WTC11 (cell line): Measurements from ENCODE around the gene CTIF.

Source experiments
- CREB1 ChIP-seq: sonication (generic); formaldehyde crosslinking; IDR thresholded peaks from 2 replicates; pipeline ENCODE4 v1.8.0; 2023; ENCODE audit warnings: mild to moderate bottlenecking, missing genetic modification reagents
- ESRRA ChIP-seq: sonication (generic); formaldehyde crosslinking; IDR thresholded peaks from 2 replicates; pipeline ENCODE4 v1.8.1; 2022; ENCODE audit warnings: mild to moderate bottlenecking, missing genetic modification reagents, borderline replicate concordance
- NFYB ChIP-seq: sonication (generic); formaldehyde crosslinking; conservative IDR thresholded peaks from 2 replicates; pipeline ENCODE4 v1.8.0; 2022; ENCODE audit warnings: low read depth, missing genetic modification reagents
- NR3C1 ChIP-seq: sonication (generic); formaldehyde crosslinking; conservative IDR thresholded peaks from 2 replicates; pipeline ENCODE4 v1.8.1; 2023; ENCODE audit warnings: low read depth, mild to moderate bottlenecking, missing genetic modification reagents
- PRRX2 ChIP-seq: fragments of 250-450 bp; sonication (Bioruptor Pico); IDR thresholded peaks from 2 replicates; pipeline ENCODE4 v1.8.0; 2021; ENCODE audit warnings: mild to moderate bottlenecking
- SP1 ChIP-seq: sonication (generic); formaldehyde crosslinking; conservative IDR thresholded peaks from 2 replicates; pipeline ENCODE4 v1.8.1; 2022; ENCODE audit warnings: missing genetic modification reagents
- TCF7 ChIP-seq: sonication (generic); formaldehyde crosslinking; IDR thresholded peaks from 2 replicates; pipeline ENCODE4 v1.8.0; 2022; ENCODE audit warnings: mild to moderate bottlenecking, low read depth, missing genetic modification reagents, moderate library complexity
- TEAD4 ChIP-seq: sonication (generic); formaldehyde crosslinking; IDR thresholded peaks from 2 replicates; pipeline ENCODE4 v1.8.0; 2022; ENCODE audit warnings: mild to moderate bottlenecking, missing genetic modification reagents
- TF ChIP-seq, protein P1 (sequence below): fragments of 200-600 bp; IDR thresholded peaks from 2 replicates; pipeline ENCODE4 v1.8.0; 2022; ENCODE audit warnings: antibody characterized with exemption
- TF ChIP-seq, protein P2 (sequence below): sonication (generic); formaldehyde crosslinking; IDR thresholded peaks from 2 replicates; pipeline ENCODE4 v1.8.0; 2022; ENCODE audit warnings: mild to moderate bottlenecking, missing genetic modification reagents
- TF ChIP-seq, protein P3 (sequence below): sonication (generic); formaldehyde crosslinking; IDR thresholded peaks from 2 replicates; pipeline ENCODE4 v1.8.1; 2023; ENCODE audit warnings: mild to moderate bottlenecking, missing genetic modification reagents
- TF ChIP-seq, protein P4 (sequence below): sonication (generic); formaldehyde crosslinking; IDR thresholded peaks from 2 replicates; pipeline ENCODE4 v1.8.0; 2023; ENCODE audit warnings: missing genetic modification reagents
- TF ChIP-seq, protein P5 (sequence below): sonication (generic); formaldehyde crosslinking; IDR thresholded peaks from 2 replicates; pipeline ENCODE4 v1.8.1; 2023; ENCODE audit warnings: mild to moderate bottlenecking, missing genetic modification reagents, moderate library complexity

DNA sequence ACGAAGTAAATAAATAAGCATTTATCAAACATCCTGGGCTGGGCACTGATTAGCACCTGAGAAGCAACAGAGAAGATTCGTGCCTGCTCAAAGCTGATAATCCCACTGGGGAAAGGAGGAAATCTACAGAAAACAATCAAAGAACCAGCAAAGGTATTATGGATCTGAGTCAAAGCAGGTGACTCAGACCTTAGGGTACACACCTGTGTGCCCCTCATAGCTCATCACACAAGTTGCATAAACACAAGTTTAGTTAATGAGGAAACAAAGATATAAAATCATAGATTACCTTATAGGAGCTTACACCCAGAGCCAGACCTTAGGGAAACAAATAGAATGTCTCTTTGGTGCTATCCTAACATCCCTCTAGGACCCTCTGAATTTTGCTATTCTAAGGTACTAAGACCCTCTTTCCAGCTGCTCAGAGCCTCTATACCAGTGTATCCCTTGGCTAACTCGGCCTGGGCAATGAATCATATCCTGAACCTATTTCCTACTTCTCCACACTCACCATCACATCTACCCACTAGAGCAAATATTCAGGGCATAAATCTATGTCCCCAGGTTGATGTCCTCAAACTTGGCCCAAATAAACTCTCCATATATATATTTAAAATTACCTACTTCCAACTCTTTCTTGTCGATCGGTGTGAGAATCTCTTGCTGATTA is 19.3 kb upstream of the CTIF start:
- TF ChIP-seq ESRRA (CRISPR knock-in tag) (no peak), TEAD4 (CRISPR knock-in tag) (no peak), TCF7 (CRISPR knock-in tag) (no peak), SP1 (CRISPR knock-in tag) (no peak), NR3C1 (CRISPR knock-in tag) (no peak), CREB1 (CRISPR knock-in tag) (no peak), NFYB (CRISPR knock-in tag) (no peak), PRRX2 (no peak)
- TF ChIP-seq, protein P1, sequence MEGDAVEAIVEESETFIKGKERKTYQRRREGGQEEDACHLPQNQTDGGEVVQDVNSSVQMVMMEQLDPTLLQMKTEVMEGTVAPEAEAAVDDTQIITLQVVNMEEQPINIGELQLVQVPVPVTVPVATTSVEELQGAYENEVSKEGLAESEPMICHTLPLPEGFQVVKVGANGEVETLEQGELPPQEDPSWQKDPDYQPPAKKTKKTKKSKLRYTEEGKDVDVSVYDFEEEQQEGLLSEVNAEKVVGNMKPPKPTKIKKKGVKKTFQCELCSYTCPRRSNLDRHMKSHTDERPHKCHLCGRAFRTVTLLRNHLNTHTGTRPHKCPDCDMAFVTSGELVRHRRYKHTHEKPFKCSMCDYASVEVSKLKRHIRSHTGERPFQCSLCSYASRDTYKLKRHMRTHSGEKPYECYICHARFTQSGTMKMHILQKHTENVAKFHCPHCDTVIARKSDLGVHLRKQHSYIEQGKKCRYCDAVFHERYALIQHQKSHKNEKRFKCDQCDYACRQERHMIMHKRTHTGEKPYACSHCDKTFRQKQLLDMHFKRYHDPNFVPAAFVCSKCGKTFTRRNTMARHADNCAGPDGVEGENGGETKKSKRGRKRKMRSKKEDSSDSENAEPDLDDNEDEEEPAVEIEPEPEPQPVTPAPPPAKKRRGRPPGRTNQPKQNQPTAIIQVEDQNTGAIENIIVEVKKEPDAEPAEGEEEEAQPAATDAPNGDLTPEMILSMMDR = no peak
- TF ChIP-seq, protein P2, sequence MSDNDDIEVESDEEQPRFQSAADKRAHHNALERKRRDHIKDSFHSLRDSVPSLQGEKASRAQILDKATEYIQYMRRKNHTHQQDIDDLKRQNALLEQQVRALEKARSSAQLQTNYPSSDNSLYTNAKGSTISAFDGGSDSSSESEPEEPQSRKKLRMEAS (CRISPR knock-in tag) = no peak
- TF ChIP-seq, protein P3, sequence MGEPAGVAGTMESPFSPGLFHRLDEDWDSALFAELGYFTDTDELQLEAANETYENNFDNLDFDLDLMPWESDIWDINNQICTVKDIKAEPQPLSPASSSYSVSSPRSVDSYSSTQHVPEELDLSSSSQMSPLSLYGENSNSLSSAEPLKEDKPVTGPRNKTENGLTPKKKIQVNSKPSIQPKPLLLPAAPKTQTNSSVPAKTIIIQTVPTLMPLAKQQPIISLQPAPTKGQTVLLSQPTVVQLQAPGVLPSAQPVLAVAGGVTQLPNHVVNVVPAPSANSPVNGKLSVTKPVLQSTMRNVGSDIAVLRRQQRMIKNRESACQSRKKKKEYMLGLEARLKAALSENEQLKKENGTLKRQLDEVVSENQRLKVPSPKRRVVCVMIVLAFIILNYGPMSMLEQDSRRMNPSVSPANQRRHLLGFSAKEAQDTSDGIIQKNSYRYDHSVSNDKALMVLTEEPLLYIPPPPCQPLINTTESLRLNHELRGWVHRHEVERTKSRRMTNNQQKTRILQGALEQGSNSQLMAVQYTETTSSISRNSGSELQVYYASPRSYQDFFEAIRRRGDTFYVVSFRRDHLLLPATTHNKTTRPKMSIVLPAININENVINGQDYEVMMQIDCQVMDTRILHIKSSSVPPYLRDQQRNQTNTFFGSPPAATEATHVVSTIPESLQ (CRISPR knock-in tag) = no peak
- TF ChIP-seq, protein P4, sequence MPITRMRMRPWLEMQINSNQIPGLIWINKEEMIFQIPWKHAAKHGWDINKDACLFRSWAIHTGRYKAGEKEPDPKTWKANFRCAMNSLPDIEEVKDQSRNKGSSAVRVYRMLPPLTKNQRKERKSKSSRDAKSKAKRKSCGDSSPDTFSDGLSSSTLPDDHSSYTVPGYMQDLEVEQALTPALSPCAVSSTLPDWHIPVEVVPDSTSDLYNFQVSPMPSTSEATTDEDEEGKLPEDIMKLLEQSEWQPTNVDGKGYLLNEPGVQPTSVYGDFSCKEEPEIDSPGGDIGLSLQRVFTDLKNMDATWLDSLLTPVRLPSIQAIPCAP (CRISPR knock-in tag) = no peak
- TF ChIP-seq, protein P5, sequence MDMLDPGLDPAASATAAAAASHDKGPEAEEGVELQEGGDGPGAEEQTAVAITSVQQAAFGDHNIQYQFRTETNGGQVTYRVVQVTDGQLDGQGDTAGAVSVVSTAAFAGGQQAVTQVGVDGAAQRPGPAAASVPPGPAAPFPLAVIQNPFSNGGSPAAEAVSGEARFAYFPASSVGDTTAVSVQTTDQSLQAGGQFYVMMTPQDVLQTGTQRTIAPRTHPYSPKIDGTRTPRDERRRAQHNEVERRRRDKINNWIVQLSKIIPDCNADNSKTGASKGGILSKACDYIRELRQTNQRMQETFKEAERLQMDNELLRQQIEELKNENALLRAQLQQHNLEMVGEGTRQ = no peak
